AG09319 (cell line): ENCODE results near the gene ACAD10.
"Not testable (repeated sequence)": the region's sequence is repeated elsewhere in the genome, so short reads cannot be mapped to it uniquely, and the experiment has no call there.

Experiments
- DNase-seq: peaks from one replicate; pipeline ENCODE4 v3.0.0-alpha.2; 2010; ENCODE audit warnings: low read depth; ENCODE audit errors: extremely low read depth
- TF ChIP-seq, protein P1 (sequence below): IDR thresholded peaks from 2 replicates; pipeline ENCODE4 v1.5.1; 2011; ENCODE audit warnings: low read depth, mild to moderate bottlenecking, inconsistent platforms, low read length, moderate library complexity

The ACAD10 gene

GRCh38 chr12:111692575-111693210 is 6.8 kb downstream of the ACAD10 start:
- TF ChIP-seq, protein P1, sequence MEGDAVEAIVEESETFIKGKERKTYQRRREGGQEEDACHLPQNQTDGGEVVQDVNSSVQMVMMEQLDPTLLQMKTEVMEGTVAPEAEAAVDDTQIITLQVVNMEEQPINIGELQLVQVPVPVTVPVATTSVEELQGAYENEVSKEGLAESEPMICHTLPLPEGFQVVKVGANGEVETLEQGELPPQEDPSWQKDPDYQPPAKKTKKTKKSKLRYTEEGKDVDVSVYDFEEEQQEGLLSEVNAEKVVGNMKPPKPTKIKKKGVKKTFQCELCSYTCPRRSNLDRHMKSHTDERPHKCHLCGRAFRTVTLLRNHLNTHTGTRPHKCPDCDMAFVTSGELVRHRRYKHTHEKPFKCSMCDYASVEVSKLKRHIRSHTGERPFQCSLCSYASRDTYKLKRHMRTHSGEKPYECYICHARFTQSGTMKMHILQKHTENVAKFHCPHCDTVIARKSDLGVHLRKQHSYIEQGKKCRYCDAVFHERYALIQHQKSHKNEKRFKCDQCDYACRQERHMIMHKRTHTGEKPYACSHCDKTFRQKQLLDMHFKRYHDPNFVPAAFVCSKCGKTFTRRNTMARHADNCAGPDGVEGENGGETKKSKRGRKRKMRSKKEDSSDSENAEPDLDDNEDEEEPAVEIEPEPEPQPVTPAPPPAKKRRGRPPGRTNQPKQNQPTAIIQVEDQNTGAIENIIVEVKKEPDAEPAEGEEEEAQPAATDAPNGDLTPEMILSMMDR: no peak; the same call in 1 of the 2 replicates
- no peak for DNase-seq

DNA sequence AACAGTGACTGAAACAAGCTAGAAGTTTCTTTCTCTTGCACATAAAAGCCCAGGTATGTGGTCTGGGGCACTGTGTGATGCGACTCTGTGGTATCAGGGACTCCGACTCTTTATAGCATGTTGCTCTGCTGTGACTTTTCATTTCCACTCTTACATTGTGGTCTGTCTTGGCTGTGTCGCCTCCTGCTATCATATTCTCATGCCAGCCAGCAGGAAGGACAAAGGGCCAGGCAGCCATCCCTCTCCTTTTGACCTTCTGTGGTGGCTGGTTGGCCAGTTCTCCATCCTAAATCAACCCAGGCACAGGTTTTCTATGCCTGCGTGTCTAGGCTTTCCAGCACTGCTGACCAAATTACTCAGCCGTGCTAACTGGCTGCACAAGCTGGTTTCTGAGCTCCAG is 8.0 kb downstream of the ACAD10 start:
- TF ChIP-seq, protein P1: no peak

DNA sequence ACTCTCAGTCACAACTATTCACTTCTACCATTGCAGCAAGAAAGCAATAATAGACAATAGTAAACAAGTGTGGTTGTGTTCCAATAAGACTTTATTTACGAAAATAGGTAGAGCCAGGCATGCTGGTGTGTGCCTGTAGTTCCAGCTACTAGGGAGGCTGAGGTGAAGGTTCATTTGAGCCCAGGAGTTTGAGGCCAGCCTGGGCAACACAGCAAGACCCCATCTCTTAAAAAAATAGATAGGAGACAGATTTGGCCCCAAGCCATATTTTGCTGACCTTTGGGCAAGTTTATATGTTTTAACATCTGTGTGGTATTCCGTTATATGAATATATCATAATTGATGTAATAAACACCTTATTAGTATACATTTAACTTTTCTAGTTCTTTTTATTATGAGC is 14.1 kb downstream of the ACAD10 start:
- TF ChIP-seq, protein P1: no peak
- no peak for DNase-seq

More for the DNA sequence above, 8.0 kb downstream of the ACAD10 start:
- DNase-seq: no peak

DNA sequence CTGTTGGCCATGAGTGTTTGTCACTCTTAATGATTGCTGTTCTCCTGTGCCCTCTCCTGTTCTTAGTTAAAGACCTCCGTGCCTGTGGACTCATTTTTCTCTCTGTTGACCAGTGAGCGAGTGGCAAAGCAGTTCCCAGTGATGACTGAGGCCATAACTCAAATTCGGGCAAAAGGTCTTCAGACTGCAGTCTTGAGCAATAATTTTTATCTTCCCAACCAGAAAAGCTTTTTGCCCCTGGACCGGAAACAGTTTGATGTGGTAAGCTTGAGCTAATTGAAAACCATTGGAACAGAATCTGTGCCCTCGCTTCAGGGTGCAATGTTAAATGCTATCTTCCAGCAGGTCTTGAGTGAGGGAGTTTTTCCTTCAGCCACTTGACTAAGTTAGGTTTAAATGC is 19.8 kb downstream of the ACAD10 start:
- no peak for DNase-seq
- TF ChIP-seq, protein P1: no peak

DNA sequence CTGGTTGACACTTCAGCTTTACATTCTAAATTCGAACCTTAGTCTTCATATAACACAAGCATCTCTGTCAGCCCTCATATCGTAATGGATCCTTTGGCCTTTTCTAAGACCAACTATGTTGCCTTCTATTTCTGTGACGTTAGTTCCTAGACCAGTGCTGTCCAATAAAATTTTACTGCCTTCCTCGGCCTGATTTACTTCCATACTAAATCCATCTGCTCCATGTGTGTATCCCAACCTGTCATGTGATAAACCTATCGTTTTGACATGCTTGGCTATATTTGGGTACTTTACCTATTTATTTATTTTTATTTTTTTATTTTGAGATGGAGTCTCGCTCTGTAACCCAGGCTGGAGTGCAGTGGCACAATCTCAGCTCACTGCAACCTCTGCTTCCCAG is 20.3 kb downstream of the ACAD10 start:
- DNase-seq: no peak
- TF ChIP-seq, protein P1: no peak

- DNase-seq: no peak
- TF ChIP-seq, protein P1: no peak
These were observed 29.4 kb downstream of the ACAD10 start for GRCh38 chr12:111715279-111715678.

DNA sequence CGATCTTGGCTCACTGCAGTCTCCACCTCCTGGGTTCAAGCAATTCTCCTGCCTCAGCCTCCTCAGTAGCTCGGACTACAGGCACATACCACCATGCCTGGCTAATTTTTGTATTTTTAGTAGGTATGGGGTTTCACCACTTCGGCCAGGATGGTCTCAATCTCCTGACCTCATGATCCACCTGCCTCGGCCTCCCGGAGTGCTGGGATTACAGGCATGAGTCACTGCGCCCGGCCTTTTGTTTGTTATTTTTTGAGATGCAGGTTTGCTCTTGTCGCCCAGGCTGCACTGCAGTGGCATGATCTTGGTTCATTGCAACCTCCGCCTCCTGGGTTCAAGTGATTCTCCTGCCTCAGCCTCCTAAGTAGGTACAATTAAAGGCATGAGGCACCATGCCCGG is 33.5 kb downstream of the ACAD10 start:
- DNase-seq: not testable (repeated sequence)

DNA sequence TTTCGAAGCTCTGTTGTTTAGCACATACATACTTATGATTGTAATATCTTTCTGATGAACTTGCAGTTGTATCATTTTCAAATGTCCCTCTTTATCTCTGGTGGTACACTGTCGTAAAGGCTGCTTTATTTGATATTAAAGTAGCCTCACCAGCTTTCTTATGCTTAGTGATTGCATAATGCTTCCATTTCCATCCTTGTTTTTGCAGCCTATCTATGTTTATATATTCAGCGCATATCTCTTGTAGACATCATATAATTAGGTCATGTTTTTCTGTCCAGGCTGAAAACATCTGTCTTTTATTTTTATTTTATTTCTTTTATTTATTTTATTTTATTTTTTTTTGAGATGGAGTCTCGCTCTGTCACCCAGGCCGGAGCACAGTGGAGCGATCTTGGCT is 34.6 kb downstream of the ACAD10 start:
- TF ChIP-seq, protein P1: no peak
- no peak for DNase-seq

- not testable (repeated sequence) for DNase-seq
These were observed 38.0 kb downstream of the ACAD10 start for GRCh38 chr12:111723646-111724360.
